A549 treated with CORT108297 at 1 μM for 4 hours (cell line): ENCODE data around the gene NAPSA. TPM values are rescaled to one million over a fixed set of nuclear protein-coding genes. Genes with fewer than 3 reads are reported as not detected.

Experiments
- total RNA-seq: library from RNA; stranded (reverse); fragments of 200-300 nt; extraction: Qiagen RNA extraction; gene quantifications from 5 replicates; pipeline ENCODE4 v1.2.3, GENCODE V29; 2022

NAPSA gene
- total RNA-seq = 1.2 to 1.6 TPM (median 1.3 TPM) in 5 replicates

GRCh38 chr19:50365434-50366306, at the start of gene NAPSA:
Gene NAPSA, minus strand, starts transcription at chr19:50365639. Its CDS starts 18 bp downstream, at chr19:50365621.

GRCh38 chr19:50383852-50384684, 18.6 kb upstream of the NAPSA start, which contains the start of gene POLD1:
Gene POLD1, plus strand, starts transcription at chr19:50384347. Its CDS starts 14,505 bp downstream, at chr19:50398852.

GRCh38 chr19:50376166-50377050, 11.0 kb upstream of the NAPSA start, which contains the start of gene NR1H2:
Gene NR1H2, plus strand, starts transcription at chr19:50376457. Its CDS starts 1,149 bp downstream, at chr19:50377606.

GRCh38 chr19:50329146-50329925, 36.1 kb downstream of the NAPSA start, which contains the start of gene KCNC3:
Gene KCNC3, minus strand, starts transcription at chr19:50329377. Its CDS starts 295 bp downstream, at chr19:50329082.

Other genes with a start within 250 kb of the NAPSA start
- not detected in 5 replicates for gene IZUMO2, start 202.4 kb downstream of the NAPSA start, total RNA-seq
- gene MYH14, start 162.0 kb downstream of the NAPSA start, total RNA-seq = 4.4 to 6.8 TPM (median 5.8 TPM) in 5 replicates
- 0.87 to 1.6 TPM (median 1.4 TPM) in 5 replicates for gene KCNC3, start 36.3 kb downstream of the NAPSA start, total RNA-seq
- 62.4 to 88.3 TPM (median 85.4 TPM) in 5 replicates for gene NR1H2, start 10.8 kb upstream of the NAPSA start, total RNA-seq
- gene POLD1, start 18.7 kb upstream of the NAPSA start, total RNA-seq = 42.6 to 93.8 TPM (median 81.2 TPM) in 5 replicates
- 0.26 to 0.52 TPM (median 0.34 TPM) in 4 of 5 replicates, not detected in the other for gene SPIB, start 53.3 kb upstream of the NAPSA start, total RNA-seq
- gene MYBPC2, start 67.3 kb upstream of the NAPSA start, total RNA-seq = 0.02 TPM in 2 of 5 replicates, not detected in the others
- 109 to 164 TPM (median 160 TPM) in 5 replicates for gene EMC10, start 110.9 kb upstream of the NAPSA start, total RNA-seq
- gene GARIN5A, start 111.2 kb upstream of the NAPSA start, total RNA-seq = 1.8 to 2.4 TPM (median 2.0 TPM) in 5 replicates
- 52.7 to 92.9 TPM (median 89.0 TPM) in 5 replicates for gene JOSD2, start 145.6 kb upstream of the NAPSA start, total RNA-seq
- not detected in 5 replicates for gene ASPDH, start 148.3 kb upstream of the NAPSA start, total RNA-seq
- 0.37 to 0.93 TPM (median 0.67 TPM) in 5 replicates for gene LRRC4B, start 202.8 kb upstream of the NAPSA start, total RNA-seq